GM18517 (cell line): ENCODE data around the gene RBM42.

Source experiments
- ATAC-seq: cut with Tn5 transposase; IDR thresholded peaks from one replicate; pipeline ENCODE4 v1.9.1; 2021; ENCODE audit warnings: mild to moderate bottlenecking, moderate library complexity; ENCODE audit not compliant: unreplicated experiment

RBM42 gene

DNA sequence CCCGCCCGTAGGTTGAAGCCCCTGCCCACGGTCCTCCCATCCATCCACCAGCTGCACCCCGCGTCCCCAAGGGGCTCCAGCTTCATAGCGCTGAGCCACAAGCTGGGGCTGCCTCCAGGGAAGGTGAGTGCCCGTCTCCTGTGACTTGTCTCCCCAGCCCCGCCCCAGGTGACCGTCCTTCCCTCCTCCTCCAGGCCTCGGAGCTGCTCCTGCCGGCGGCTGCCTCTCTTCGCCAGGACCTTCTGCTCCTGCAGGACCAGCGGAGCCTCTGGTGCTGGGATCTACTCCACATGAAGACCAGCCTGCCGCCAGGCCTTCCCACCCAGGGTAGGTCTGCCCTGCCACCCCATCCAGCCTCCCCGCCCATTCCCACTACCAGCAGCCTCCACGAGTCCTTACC is 8.8 kb upstream of the RBM42 start:
- ATAC-seq: no peak

DNA sequence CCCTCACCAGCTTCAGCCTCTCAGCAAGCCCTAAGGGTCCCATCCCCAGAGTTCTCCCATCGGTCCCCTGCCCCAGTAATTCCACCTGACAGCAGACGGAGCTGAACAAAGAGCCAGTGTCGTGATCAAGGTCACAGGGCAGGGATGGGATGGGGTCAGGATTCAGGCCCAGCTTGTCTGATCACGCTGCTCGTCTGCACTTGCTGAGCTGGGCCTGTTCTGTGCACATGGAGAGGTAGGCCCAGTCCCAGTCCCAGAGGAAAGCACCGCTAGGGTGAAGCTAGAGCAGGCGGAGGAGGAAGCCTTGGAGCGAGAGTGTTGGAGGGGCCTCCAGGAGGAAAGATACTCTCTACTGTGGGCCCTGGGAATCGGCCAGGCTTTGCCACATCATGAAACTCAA is 7.1 kb upstream of the RBM42 start:
- ATAC-seq: no peak

DNA sequence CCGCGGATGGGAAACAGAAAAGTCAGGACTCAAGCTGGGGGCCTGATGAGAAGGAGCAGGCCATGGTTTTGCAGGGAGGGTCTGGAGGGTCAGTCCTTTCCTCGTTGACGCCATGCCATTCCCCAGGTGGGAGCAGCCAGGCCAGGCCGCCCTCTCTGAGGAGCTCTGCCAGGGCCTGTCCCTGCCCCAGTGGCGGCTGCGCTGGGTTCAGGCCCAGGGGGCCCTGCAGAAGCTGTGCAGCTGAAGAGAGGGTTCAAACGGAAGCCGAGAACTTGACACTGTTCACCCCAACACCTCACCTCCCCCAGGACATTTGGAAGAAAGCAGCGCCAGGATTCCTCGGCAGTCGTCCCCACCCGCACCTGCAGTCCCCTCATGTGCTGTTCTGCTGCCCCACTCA is 6.1 kb upstream of the RBM42 start:
- ATAC-seq: no peak

DNA sequence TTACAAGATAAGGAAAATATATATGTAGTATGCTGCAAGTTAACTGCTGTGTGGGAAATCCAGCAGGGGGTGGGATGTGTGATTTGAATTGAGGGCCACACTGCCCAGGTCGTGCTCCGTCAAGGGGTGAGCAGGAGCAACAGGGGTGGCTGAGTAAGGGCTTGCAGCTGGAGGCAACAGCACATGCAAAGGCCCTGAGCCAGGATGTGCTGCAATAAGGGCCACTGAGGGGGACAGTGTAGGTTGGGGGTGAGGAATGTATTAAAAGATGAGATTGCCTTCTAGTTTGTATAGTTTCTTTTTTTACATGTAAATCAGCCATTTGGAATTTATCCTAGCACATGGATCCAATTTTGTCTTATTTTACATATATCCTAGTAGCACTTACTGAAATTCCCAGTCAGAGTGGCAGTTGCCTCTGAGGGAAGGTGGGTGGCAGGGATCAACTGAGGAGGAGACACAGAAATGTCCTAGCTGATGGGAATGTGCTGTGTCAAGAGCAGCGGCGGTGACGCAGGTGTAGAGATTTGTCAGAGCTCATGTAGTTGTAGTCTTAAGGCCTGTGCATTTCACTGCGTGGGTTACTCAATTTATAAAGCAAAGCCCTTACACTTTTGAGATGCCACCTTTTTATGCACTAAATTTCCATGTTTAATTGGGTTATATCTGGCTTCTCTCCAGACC is 5.4 kb upstream of the RBM42 start:
- no peak for ATAC-seq

DNA sequence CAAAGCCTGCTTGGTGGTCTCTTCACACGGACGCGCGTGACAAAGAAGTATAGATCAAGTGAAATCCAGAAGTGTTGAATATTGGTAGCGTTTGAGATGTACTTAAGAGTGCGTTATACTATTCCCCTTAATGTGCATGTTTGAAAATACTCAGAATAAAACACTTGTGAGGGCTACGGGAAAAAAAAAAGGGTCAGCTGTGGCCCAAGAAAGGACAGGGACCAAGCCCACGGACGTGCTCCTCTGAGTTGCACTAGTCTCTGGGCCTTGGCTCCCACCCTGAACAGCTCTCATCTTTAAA is 622 bp upstream of the RBM42 start:
- ATAC-seq: no peak

DNA sequence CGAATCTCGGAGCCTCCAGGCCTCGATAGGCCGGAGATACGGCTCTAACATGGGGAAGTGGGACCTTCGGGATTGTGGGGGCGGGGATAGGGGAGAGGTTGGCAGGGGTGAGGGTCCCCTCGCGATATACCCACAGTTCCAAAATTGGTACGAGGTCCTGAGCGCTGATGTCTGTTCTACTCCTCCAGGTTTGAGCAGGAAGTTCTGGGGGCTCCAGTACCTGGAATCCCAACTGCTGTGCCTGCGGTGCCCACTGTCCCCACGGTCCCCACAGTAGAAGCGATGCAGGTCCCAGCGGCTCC is 447 bp downstream of the RBM42 start:
- ATAC-seq: no peak

DNA sequence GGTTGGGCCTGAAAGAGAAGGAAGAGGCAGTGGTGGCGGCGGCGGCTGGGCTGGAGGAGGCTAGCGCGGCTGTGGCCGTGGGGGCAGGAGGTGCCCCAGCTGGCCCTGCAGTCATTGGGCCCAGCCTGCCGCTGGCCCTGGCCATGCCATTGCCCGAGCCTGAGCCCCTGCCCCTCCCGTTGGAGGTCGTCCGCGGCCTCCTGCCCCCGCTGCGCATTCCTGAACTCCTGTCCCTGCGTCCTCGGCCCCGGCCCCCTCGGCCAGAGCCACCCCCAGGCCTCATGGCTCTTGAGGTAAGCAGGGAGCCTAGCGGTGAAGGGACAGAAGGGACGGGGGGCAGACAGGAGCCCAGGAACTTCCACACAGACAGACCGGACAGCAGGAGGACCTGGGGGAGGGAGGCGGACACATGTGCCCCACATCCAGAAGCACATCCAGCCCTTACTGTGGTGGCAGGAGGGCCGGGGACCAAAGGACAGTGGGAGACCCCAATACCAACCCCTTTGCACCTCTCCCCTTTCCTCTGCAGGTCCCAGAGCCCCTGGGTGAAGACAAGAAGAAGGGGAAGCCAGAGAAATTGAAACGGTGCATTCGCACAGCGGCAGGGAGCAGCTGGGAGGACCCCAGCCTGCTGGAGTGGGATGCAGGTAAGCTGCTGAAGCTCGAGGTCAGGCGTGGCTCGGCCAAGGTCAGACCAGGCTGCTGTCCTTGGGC is 5.0 kb downstream of the RBM42 start:
- ATAC-seq: no peak

DNA sequence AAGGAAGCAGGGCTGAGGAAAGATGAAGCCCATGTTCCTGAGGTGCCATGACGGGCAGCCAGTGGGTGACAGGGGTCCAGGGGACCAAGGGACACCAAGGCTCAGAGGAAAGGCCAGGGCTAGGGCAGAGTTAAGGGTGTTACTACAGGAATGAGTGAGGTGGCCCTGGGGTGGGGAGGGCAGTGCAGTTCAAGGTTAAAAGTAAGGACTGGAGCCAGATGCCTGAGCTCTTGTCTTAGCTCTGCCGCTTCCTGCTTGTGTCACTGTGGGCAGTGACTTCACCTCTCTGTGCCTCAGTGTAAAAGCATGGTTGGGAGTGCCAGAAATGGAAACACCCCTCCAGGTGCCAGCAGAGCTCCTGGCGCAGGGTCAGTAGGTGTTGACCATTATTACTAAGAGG is 7.8 kb downstream of the RBM42 start:
- no peak for ATAC-seq

DNA sequence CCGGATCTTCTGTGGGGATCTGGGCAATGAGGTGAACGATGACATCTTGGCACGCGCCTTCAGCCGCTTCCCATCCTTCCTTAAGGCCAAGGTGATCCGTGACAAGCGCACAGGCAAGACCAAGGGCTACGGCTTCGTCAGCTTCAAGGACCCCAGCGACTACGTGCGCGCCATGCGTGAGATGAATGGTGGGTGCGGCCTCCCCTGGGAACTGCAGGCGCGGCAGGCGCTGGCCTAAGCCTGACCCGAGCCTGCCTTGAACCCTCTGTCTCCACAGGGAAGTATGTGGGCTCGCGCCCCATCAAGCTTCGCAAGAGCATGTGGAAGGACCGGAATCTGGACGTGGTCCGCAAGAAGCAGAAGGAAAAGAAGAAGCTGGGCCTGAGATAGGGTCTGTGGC is 8.3 kb downstream of the RBM42 start:
- no peak for ATAC-seq

DNA sequence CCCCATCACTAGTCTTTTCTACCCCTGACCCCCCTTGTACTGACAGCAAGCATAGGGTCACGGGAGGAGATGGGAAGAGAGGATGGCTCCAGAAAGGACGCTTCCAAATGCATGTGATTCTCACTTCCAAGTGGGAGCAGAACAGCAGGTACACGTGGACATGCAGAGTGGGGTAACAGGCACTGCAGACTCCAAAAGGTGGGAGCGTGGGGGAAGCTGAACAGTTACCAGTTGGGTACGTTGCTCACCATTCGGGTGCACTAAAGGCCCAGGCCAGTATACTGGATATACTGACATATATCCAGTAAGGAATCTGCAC is 10.4 kb downstream of the RBM42 start:
- no peak for ATAC-seq

DNA sequence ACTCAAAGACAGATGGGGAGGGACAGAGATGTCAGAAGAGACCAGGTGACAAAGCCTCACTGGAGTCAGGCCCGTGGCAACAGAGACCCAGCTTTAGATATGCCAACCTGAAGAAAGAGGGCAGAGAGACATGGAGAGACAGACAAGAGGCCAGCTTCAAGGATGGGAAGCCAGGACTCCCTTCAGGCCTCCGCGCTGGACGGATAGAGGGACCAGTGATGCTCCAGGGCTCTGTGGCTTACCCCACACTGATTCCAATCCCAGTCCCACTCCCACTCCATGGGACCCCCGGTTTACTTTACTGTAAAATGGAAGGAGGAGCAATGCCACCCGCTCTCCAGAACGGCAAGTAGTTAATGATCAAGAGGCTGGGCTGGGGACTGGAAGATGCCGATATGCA is 11.0 kb downstream of the RBM42 start:
- no peak for ATAC-seq

DNA sequence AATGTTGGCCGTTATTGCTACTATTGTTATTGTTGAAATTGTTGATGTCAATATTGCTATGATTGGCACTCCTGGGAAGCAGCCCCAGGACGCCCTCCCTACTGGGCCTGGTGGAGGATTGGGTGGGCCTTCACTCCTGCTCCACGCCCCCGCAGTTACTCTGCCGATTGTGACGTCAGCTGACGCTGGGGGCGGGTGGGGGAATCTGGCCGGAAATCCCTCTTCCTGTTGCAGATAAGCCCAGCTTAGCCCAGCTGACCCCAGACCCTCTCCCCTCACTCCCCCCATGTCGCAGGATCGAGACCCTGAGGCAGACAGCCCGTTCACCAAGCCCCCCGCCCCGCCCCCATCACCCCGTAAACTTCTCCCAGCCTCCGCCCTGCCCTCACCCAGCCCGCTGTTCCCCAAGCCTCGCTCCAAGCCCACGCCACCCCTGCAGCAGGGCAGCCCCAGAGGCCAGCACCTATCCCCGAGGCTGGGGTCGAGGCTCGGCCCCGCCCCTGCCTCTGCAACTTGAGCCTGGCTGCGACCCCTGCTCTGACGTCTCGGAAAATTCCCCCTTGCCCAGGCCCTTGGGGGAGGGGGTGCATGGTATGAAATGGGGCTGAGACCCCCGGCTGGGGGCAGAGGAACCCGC is 12.8 kb downstream of the RBM42 start, which contains the start of gene ETV2:
TSS of gene ETV2 (plus strand) at position 231 of the 637 bp plus-strand sequence. CDS start 716 bp downstream, outside the sequence.
- no peak for ATAC-seq

DNA sequence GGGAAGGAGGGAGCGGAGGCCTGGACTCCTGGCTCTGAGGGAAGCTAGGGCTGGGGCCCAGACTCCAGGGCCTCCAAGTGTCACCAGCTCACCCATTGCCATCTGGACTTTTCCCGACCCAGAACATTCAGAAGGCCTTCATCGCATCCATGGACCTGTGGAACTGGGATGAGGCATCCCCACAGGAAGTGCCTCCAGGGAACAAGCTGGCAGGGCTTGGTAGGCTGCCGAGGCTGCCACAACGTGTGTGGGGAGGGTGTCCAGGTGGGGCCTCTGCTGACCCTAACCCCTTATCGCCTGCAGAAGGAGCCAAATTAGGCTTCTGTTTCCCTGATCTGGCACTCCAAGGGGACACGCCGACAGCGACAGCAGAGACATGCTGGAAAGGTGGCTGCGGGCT is 13.5 kb downstream of the RBM42 start:
- no peak for ATAC-seq

DNA sequence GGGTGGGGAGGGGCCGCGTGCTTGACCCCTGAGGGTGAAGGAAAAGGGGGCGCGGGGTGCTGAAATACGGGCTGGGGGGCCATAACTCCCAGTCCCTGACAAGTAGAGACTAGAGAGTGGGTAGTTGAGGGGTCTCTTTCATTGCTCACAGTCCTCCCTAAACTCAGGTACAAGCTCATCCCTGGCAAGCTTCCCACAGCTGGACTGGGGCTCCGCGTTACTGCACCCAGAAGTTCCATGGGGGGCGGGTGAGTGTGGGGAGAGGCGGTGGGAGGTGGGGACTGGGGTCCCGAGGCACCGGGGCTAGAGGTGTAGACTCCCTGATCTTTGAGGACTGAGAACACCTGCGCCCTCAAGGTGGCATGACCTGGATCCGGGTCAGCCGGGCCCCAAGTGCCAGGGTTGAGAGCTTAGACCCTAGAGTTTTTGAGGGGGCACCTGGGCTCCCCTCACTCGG is 14.0 kb downstream of the RBM42 start:
- no peak for ATAC-seq

DNA sequence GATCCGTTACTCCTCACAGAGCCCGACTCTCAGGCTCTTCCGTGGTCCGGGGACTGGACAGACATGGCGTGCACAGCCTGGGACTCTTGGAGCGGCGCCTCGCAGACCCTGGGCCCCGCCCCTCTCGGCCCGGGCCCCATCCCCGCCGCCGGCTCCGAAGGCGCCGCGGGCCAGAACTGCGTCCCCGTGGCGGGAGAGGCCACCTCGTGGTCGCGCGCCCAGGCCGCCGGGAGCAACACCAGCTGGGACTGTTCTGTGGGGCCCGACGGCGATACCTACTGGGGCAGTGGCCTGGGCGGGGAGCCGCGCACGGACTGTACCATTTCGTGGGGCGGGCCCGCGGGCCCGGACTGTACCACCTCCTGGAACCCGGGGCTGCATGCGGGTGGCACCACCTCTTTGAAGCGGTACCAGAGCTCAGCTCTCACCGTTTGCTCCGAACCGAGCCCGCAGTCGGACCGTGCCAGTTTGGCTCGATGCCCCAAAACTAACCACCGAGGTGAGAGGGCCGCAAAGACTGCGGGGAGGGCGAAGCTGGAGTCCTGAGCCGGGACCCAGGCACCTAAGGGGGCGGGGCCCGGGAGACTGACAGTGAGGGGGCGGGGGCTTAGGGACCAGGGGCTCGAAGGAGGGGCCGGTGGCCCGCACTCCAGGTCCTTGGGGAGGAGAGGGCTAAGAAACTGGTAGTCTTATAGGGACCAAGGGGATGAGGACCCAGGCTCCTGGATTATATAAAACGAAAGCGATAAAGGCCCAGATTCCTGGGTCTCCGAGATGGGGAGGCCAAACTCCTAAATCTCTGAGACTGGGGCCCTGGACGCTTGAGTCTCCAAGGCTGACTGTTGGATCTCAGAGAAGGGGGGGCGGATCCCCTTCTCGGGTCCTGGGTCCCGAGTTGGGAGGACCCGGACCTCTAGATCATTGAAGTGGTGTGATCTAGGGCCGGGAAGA is 14.7 kb downstream of the RBM42 start:
- no peak for ATAC-seq

DNA sequence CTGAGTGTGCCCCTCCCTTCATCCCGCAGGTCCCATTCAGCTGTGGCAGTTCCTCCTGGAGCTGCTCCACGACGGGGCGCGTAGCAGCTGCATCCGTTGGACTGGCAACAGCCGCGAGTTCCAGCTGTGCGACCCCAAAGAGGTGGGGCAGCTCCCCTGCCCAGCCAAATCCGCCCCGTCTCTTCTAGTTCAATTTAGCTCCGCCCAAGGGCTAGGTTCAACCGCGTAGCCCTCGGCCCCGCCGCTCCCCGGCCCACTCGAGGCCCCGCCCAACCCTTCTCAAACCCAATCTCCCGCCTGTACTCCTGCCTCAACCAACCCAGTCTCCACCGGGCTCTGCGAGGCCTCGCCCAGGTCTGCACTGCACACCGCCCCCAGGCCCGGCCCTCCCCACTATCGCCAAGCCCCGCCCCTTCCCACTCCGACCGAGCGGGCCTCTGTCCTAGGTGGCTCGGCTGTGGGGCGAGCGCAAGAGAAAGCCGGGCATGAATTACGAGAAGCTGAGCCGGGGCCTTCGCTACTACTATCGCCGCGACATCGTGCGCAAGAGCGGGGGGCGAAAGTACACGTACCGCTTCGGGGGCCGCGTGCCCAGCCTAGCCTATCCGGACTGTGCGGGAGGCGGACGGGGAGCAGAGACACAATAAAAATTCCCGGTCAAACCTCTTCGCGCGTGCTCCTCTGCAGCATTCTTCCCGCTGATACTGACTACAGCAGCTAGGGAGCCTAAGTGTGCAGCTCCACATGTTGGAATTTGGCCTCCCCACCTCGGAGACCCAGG is 15.6 kb downstream of the RBM42 start:
- peak; percentile 59 for ATAC-seq

DNA sequence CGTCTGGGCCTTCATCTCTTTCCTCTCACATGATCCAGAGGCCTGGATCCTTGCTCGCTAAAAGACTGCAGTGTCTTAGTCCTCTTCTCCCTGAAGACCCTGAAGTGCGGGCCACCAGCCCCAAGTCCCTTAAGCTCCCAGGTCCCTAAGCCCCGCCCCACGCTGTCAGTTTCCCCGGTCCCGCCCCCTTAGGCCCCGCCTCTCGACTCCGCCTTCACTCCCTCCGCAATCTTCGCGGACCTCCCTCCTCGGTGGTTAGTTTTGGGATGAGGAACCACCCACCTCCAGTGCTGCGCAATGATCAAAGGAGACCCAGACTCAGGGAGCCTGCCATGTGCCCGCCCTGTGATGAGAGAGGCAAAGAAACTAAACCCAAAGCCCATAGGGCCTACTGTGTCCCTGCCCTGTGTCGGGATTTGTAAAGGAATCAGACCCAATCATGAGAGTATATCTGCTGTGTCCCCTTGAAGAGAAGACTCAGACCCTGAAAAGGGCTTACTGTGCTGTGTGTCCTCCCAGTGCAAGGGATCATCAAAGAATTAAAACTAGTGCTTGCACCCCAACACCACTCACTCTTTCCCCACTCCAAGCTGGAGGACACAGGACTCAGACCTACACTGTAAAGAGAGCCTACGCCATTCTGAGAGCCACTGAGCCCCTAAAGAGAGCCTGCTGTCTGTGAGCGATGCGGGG is 16.3 kb downstream of the RBM42 start:
- ATAC-seq: no peak

DNA sequence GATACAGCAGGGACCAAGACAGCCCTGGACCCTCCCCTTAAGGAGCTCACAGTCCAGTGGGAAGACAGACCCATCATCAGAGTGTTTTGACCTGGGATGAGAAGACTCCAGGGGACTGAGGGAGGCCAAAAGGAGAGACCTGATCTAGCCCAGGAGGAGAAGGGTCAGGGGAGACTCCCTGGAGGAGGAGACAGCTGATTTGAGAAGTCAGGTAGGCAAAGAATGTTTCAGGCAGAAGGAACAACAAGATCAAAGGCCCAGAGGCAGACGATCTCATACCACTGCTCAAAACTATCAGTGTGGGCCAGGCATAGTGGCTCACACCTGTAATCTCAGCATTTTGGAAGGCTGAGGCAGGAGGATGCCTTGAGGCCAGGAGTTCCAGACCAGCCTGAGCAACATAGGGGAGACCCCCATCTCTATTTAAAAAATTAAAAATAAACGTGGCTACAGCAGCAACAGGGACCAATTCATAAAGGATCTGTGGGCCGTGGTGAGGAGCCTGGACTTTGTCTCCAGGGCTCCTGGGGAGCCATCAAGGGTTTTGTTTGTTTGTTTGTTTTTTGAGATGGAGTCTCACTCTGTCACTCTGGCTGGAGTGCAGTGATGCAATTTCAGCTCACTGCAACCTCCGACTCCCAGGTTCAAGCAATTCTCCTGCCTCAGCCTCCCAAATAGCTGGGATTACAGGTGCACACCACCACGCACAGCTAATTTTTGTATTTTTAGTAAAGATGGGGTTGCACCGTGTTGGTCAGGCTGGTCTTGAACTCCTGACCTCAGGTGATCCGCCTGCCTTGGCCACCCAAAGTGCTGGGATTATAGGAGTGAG is 17.1 kb downstream of the RBM42 start:
- ATAC-seq: no peak
